Breast epithelium (tissue), 3 donors: ENCODE results near the gene STARD3NL.

ENCODE experiments used
- POLR2A ChIP-seq: fragments of 450-650 bp; IDR thresholded peaks from one replicate; pipeline ENCODE4 v1.6.1; 2016; ENCODE audit warnings: antibody characterized with exemption, mild to moderate bottlenecking, moderate library complexity
- POLR2AphosphoS5 ChIP-seq, 3 donors: sonication (generic); formaldehyde crosslinking; IDR thresholded peaks; one replicate each; pipeline ENCODE4 v1.6.1; 2017; ENCODE audit warnings: antibody characterized with exemption in 3 of 3

GRCh38 chr7:38195804-38196595, 18.0 kb downstream of the STARD3NL start:
- TF ChIP-seq POLR2AphosphoS5 (IDR thresholded peaks at IDR 0.05) (no peak), POLR2A (no peak)
